HCT116 (cell line): ENCODE results near the gene ERC1. TPM values are rescaled to one million over a fixed set of nuclear protein-coding genes. Genes with fewer than 3 reads are reported as not detected.

Experiments
- ATAC-seq: fragments of 200-7000 bp; cut with Tn5 transposase; 2 replicates; pipeline ENCODE4 v1.9.1; 2020; ENCODE audit warnings: mild to moderate bottlenecking, moderate library complexity
- BruUV-seq: library from RNA; stranded (reverse); fragments of 400-500 nt; replicated peaks from 2 replicates; lab custom pipeline; 2021; lab: Mats Ljungman, UMichigan
- CTCF ChIA-PET: fragments of 300-600 bp; sonication (Branson Sonifier 250); formaldehyde crosslinking; loops from one replicate; lab custom pipeline; 2021; ENCODE audit warnings: antibody characterized with exemption; lab: Charles Lee
- POLR2A ChIA-PET: fragments of 300-600, 350-600 bp; sonication (Branson Sonifier 250); formaldehyde crosslinking; loops from one replicate; lab custom pipeline; 2021; ENCODE audit warnings: antibody characterized with exemption; lab: Charles Lee
- RAD21 ChIA-PET, 2 experiments: fragments of 300-600 bp; sonication (Branson Sonifier 250); formaldehyde crosslinking; loops; one replicate each; lab custom pipeline; 2023; ENCODE audit warnings: low total read pairs in 2 of 2; ENCODE audit not compliant: uncharacterized antibody in 2 of 2, unreplicated experiment in 2 of 2, low non-redundant PET in 1 of 2; lab: Charles Lee
- DNase-seq: peaks from one replicate; pipeline ENCODE4 v3.0.0-alpha.2; 2010; ENCODE audit warnings: low read depth, low spot score
- H2AFZ ChIP-seq: fragments of 200-600 bp; shearing (Covaris generic), sonication (generic); 2 replicates; pipeline ENCODE4 v1.6.1; 2017; ENCODE audit warnings: low read depth, mixed run types, mixed read lengths, antibody characterized with exemption, low read length; ENCODE audit not compliant: poor library complexity, severe bottlenecking
- H3K27ac ChIP-seq: 2 replicates; pipeline ENCODE4 v1.5.1; 2012; ENCODE audit warnings: low read depth, low read length
- H3K27me3 ChIP-seq: fragments of 200-600 bp; sonication (generic); 2 replicates; pipeline ENCODE4 v1.6.1; 2016; ENCODE audit warnings: mixed run types, low read length, mixed read lengths; ENCODE audit not compliant: insufficient read depth
- H3K36me3 ChIP-seq, 2 experiments: fragments of 200-500 bp in 1 of 2; fragments of 200-600 bp in 1 of 2; sonication (Bioruptor generic) in 1 of 2; sonication (generic) in 1 of 2; 2 replicates each; pipeline versions ENCODE4 v1.5.1 to v1.6.1; 2014 to 2016; ENCODE audit warnings: low read length in 2 of 2, inconsistent platforms in 1 of 2, mixed read lengths in 1 of 2, mixed run types in 1 of 2; ENCODE audit not compliant: insufficient read depth in 2 of 2, control insufficient read depth in 1 of 2
- H3K4me1 ChIP-seq, 2 experiments: fragments of 200-600 bp in 1 of 2; sonication (generic) in 1 of 2; 2 replicates each; pipeline versions ENCODE4 v1.5.1 to v1.6.1; 2012 to 2017; ENCODE audit warnings: low read length in 2 of 2, inconsistent platforms in 1 of 2, mild to moderate bottlenecking in 1 of 2, mixed read lengths in 1 of 2, mixed run types in 1 of 2, moderate library complexity in 1 of 2; ENCODE audit not compliant: insufficient read depth in 2 of 2, control insufficient read depth in 1 of 2
- H3K4me2 ChIP-seq: fragments of 200-600 bp; sonication (generic); 2 replicates; pipeline ENCODE4 v1.6.1; 2017; ENCODE audit warnings: mixed run types, low read length, mixed read lengths
- H3K4me3 ChIP-seq, 2 experiments: fragments of 200-600 bp in 1 of 2; sonication (generic) in 1 of 2; replicated peaks in 1 of 2; 2 replicates each; pipeline ENCODE4 v1.5.1; 2011 to 2016; ENCODE audit warnings: low read length in 2 of 2, control low read depth in 1 of 2, low read depth in 1 of 2, mild to moderate bottlenecking in 1 of 2, mixed read lengths in 1 of 2, mixed run types in 1 of 2
- H3K79me2 ChIP-seq: fragments of 200-600 bp; sonication (generic); 2 replicates; pipeline ENCODE4 v1.6.1; 2017; ENCODE audit warnings: mild to moderate bottlenecking, mixed run types, low read length, moderate library complexity, mixed read lengths; ENCODE audit not compliant: insufficient read depth
- H3K9ac ChIP-seq: fragments of 200-600 bp; sonication (generic); 2 replicates; pipeline ENCODE4 v1.6.1; 2016; ENCODE audit warnings: low read length, mixed read lengths
- H3K9me2 ChIP-seq: fragments of 200-600 bp; sonication (generic), shearing (Covaris generic); 2 replicates; pipeline ENCODE4 v1.6.1; 2017; ENCODE audit warnings: mixed run types, mild to moderate bottlenecking, moderate library complexity; ENCODE audit not compliant: insufficient read depth
- H3K9me3 ChIP-seq, 2 experiments: fragments of 200-500 bp in 1 of 2; fragments of 200-600 bp in 1 of 2; sonication (Bioruptor generic) in 1 of 2; sonication (generic) in 1 of 2; 2 replicates each; pipeline ENCODE4 v1.6.1; 2014 to 2017; ENCODE audit warnings: low read length in 2 of 2, mixed read lengths in 2 of 2, inconsistent platforms in 1 of 2, low read depth in 1 of 2, mild to moderate bottlenecking in 1 of 2, mixed run types in 1 of 2, moderate library complexity in 1 of 2; ENCODE audit not compliant: control insufficient read depth in 1 of 2, insufficient read depth in 1 of 2
- H4K20me1 ChIP-seq: fragments of 200-600 bp; sonication (generic), shearing (Covaris generic); 2 replicates; pipeline ENCODE4 v1.6.1; 2017; ENCODE audit warnings: mixed run types, mild to moderate bottlenecking, moderate library complexity; ENCODE audit not compliant: insufficient read depth
- CBX3 ChIP-seq: IDR thresholded peaks from 2 replicates; pipeline ENCODE4 v1.6.1; 2012; ENCODE audit warnings: low read depth
- CTCF ChIP-seq, 3 experiments: fragments of 200-600 bp in 1 of 3; sonication (generic) in 1 of 3; IDR thresholded peaks in 2 of 3; conservative IDR thresholded peaks in 1 of 3; 2 replicates each; pipeline ENCODE4 v1.5.1; 2012 to 2017; ENCODE audit warnings: low read depth in 2 of 3, low read length in 2 of 3, antibody characterized with exemption in 1 of 3, borderline replicate concordance in 1 of 3, control low read depth in 1 of 3, mild to moderate bottlenecking in 1 of 3, mixed read lengths in 1 of 3, mixed run types in 1 of 3, moderate library complexity in 1 of 3; ENCODE audit not compliant: insufficient read depth in 1 of 3
- EGR1 ChIP-seq: IDR thresholded peaks from 2 replicates; pipeline ENCODE4 v1.6.1; 2012; ENCODE audit warnings: low read depth
- ELF1 ChIP-seq: IDR thresholded peaks from 2 replicates; pipeline ENCODE4 v1.6.1; 2012; ENCODE audit warnings: low read depth, borderline replicate concordance
- EZH2 ChIP-seq: fragments of 200-600 bp; sonication (generic); IDR thresholded peaks from 2 replicates; pipeline ENCODE4 v1.6.1; 2017; ENCODE audit warnings: antibody characterized with exemption, mixed run types
- JUND ChIP-seq: IDR thresholded peaks from 2 replicates; pipeline ENCODE4 v1.6.1; 2012
- POLR2A ChIP-seq: IDR thresholded peaks from 2 replicates; pipeline ENCODE4 v1.7.0; 2011; ENCODE audit warnings: borderline replicate concordance; ENCODE audit not compliant: insufficient read depth, insufficient read length; ENCODE audit errors: extremely low read depth
- REST ChIP-seq: IDR thresholded peaks from 2 replicates; pipeline ENCODE4 v1.6.1; 2012; ENCODE audit warnings: low read depth
- SIN3A ChIP-seq: IDR thresholded peaks from 2 replicates; pipeline ENCODE4 v1.6.1; 2012; ENCODE audit warnings: low read depth
- SP1 ChIP-seq: IDR thresholded peaks from 2 replicates; pipeline ENCODE4 v1.6.1; 2012; ENCODE audit warnings: low read depth
- SRF ChIP-seq: IDR thresholded peaks from 2 replicates; pipeline ENCODE4 v1.6.1; 2012; ENCODE audit warnings: low read depth
- TCF7L2 ChIP-seq: IDR thresholded peaks from 2 replicates; pipeline ENCODE4 v1.7.0; 2011; ENCODE audit warnings: borderline replicate concordance, inconsistent platforms; ENCODE audit not compliant: insufficient read depth, insufficient read length; ENCODE audit errors: extremely low read depth
- ZBTB33 ChIP-seq: IDR thresholded peaks from 2 replicates; pipeline ENCODE4 v1.6.1; 2011; ENCODE audit warnings: mild to moderate bottlenecking, low read length, moderate library complexity; ENCODE audit not compliant: insufficient replicate concordance; ENCODE audit errors: extremely low read depth
- ZFX ChIP-seq: fragments of 450-650 bp; IDR thresholded peaks from 2 replicates; pipeline ENCODE4 v1.6.1; 2017
- ZNF274 ChIP-seq: fragments of 200-500 bp; sonication (Bioruptor generic); IDR thresholded peaks from 2 replicates; pipeline ENCODE4 v1.6.1; 2014; ENCODE audit warnings: mild to moderate bottlenecking, low read depth, low read length, inconsistent platforms
- intact Hi-C: fragments of 100-400 bp; cut with micrococcal nuclease; formaldehyde crosslinking; loops from 2 replicates; pipeline ENCODE4 v1.10.0; 2022
- total RNA-seq: library from RNA; stranded (reverse); gene quantifications from one replicate; pipeline ENCODE4 v1.2.1, GENCODE V29; 2021; ENCODE audit not compliant: unreplicated experiment

The ERC1 gene
- total RNA-seq, 1 experiment from 2014 or later = 41.9 TPM

GRCh38 chr12:990661-991349, at the start of gene ERC1 (continued):
- no peak for TF ChIP-seq CTCF (IDR thresholded peaks at IDR 0.05 in 2 of 3, conservative IDR thresholded peaks at IDR 0.05 in 1 of 3; ENCODE audit: borderline replicate concordance in 1 of 3, insufficient read depth in 1 of 3, low read depth in 2 of 3, low read length in 2 of 3)
- TF ChIP-seq POLR2A = peak; percentile 64
- no peak for TF ChIP-seq TCF7L2
- TF ChIP-seq CBX3 = no peak
- peak; percentile 22 for TF ChIP-seq SP1
- no peak for TF ChIP-seq ZNF274

GRCh38 chr12:943051-943450, 48.0 kb upstream of the ERC1 start:
- H2AFZ ChIP-seq = no peak overlapping the region
- no peak overlapping the region for H3K4me2 ChIP-seq
- POLR2A ChIA-PET = no interaction called here
- CTCF ChIA-PET = no interaction called here
- H3K27me3 ChIP-seq = no peaks in the 10 kb centered on the region
- no peak for DNase-seq
- no peak overlapping the region for H3K9ac ChIP-seq
- peaks cover 5% of the 10 kb centered on the region; the same call in 1 of the 2 replicates for H4K20me1 ChIP-seq
- RAD21 ChIA-PET = no interaction called here
- intact Hi-C loops = no loop called here
- H3K27ac ChIP-seq = no peak overlapping the region
- TF ChIP-seq POLR2A (no peak), ZFX (no peak), ELF1 (no peak), CBX3 (no peak), JUND (no peak), EGR1 (no peak), SIN3A (no peak), SP1 (no peak), SRF (no peak), REST (no peak), EZH2 (no peak), ZBTB33 (no peak), ZNF274 (no peak)
- TF ChIP-seq, all 23 proteins: peak for 0
- ATAC-seq = no peak
- Histone ChIP-seq H3K9me2 (no peaks in the 10 kb centered on the region), H3K79me2 (peaks cover 74% of the 10 kb centered on the region), H3K36me3 (peaks cover 0 to 13% of the 10 kb centered on the region in 2 experiments; a peak in 3 of 4 replicates), H3K9me3 (no peaks in the 10 kb centered on the region), H3K4me1 (peaks cover 4% of the 10 kb centered on the region in 2 experiments), H3K4me3 (no peak overlapping the region)
- BruUV-seq = no TSS peak
